ENCODE data around the gene MZB1. TPM values are rescaled to one million over a fixed set of nuclear protein-coding genes. Genes with fewer than 3 reads are reported as not detected.

MZB1 gene
- total and polyA plus RNA-seq, 2 of the 13 experiments (the other 11 are each of a cell fraction or from before 2014, with no cell fraction given) = 0.31 to 0.40 TPM

DNA sequence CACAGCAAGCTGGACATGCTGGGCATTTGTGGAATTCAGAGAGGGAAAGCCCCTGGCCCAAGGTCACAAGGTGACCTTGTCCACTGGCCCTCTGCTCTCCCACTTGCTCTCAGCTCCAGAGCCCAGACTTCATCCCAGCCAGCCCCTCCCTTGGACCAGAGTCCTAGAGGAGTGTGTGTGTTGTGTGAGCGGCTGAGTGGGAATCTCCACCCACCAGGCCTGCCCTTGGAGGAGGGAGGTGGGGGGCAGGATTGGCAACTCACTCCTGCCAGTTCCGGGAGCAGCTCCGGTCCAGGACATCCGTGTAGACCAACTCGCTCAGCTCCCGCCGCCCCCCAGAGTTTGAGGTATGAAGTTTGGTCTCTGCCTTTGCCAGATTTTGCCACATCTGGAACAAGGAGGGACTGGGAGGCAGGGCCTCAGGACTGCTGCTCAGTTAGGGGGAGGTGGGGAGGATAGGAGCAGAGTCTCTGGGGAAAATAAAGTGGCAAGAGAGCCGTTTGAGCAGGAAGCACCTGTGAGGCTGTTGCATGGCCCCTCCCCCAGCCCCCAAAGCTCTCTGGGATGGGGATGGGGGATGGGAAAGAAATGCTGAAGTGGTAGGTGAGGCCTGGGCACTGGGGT lies 1.4 kb downstream of the MZB1 start (continued):
- TF ChIP-seq ZMYM4 (CRISPR knock-in tag; IDR thresholded peaks at IDR 0.05) (0 out of 2 replicates have a peak, but pooled peaks have one; percentile 14), ZNF737 (CRISPR knock-in tag; IDR thresholded peaks at IDR 0.05; ENCODE audit: borderline replicate concordance) (no peak), TEAD3 (CRISPR knock-in tag; optimal IDR thresholded peaks at IDR 0.05; ENCODE audit: borderline replicate concordance) (peak; percentile 58), ZNF12 (CRISPR knock-in tag; IDR thresholded peaks at IDR 0.05) (no peak), PHB2 (IDR thresholded peaks at IDR 0.05; ENCODE audit: partially characterized antibody) (no peak), FOXM1 (CRISPR knock-in tag; IDR thresholded peaks at IDR 0.05) (no peak), RFXANK (CRISPR knock-in tag; IDR thresholded peaks at IDR 0.05) (no peak), ZNF225 (CRISPR knock-in tag; IDR thresholded peaks at IDR 0.05) (0 out of 2 replicates have a peak, but pooled peaks have one; percentile 29), ZNF235 (CRISPR knock-in tag; IDR thresholded peaks at IDR 0.05; ENCODE audit: borderline replicate concordance) (no peak), TBL1XR1 (IDR thresholded peaks at IDR 0.05; ENCODE audit: borderline replicate concordance, low read length, partially characterized antibody) (no peak)
- TF ChIP-seq, protein P1, sequence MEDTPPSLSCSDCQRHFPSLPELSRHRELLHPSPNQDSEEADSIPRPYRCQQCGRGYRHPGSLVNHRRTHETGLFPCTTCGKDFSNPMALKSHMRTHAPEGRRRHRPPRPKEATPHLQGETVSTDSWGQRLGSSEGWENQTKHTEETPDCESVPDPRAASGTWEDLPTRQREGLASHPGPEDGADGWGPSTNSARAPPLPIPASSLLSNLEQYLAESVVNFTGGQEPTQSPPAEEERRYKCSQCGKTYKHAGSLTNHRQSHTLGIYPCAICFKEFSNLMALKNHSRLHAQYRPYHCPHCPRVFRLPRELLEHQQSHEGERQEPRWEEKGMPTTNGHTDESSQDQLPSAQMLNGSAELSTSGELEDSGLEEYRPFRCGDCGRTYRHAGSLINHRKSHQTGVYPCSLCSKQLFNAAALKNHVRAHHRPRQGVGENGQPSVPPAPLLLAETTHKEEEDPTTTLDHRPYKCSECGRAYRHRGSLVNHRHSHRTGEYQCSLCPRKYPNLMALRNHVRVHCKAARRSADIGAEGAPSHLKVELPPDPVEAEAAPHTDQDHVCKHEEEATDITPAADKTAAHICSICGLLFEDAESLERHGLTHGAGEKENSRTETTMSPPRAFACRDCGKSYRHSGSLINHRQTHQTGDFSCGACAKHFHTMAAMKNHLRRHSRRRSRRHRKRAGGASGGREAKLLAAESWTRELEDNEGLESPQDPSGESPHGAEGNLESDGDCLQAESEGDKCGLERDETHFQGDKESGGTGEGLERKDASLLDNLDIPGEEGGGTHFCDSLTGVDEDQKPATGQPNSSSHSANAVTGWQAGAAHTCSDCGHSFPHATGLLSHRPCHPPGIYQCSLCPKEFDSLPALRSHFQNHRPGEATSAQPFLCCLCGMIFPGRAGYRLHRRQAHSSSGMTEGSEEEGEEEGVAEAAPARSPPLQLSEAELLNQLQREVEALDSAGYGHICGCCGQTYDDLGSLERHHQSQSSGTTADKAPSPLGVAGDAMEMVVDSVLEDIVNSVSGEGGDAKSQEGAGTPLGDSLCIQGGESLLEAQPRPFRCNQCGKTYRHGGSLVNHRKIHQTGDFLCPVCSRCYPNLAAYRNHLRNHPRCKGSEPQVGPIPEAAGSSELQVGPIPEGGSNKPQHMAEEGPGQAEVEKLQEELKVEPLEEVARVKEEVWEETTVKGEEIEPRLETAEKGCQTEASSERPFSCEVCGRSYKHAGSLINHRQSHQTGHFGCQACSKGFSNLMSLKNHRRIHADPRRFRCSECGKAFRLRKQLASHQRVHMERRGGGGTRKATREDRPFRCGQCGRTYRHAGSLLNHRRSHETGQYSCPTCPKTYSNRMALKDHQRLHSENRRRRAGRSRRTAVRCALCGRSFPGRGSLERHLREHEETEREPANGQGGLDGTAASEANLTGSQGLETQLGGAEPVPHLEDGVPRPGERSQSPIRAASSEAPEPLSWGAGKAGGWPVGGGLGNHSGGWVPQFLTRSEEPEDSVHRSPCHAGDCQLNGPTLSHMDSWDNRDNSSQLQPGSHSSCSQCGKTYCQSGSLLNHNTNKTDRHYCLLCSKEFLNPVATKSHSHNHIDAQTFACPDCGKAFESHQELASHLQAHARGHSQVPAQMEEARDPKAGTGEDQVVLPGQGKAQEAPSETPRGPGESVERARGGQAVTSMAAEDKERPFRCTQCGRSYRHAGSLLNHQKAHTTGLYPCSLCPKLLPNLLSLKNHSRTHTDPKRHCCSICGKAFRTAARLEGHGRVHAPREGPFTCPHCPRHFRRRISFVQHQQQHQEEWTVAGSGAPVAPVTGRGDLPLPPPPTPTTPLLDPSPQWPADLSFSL (CRISPR knock-in tag; IDR thresholded peaks at IDR 0.05) = no peak
- TF ChIP-seq, protein P2, sequence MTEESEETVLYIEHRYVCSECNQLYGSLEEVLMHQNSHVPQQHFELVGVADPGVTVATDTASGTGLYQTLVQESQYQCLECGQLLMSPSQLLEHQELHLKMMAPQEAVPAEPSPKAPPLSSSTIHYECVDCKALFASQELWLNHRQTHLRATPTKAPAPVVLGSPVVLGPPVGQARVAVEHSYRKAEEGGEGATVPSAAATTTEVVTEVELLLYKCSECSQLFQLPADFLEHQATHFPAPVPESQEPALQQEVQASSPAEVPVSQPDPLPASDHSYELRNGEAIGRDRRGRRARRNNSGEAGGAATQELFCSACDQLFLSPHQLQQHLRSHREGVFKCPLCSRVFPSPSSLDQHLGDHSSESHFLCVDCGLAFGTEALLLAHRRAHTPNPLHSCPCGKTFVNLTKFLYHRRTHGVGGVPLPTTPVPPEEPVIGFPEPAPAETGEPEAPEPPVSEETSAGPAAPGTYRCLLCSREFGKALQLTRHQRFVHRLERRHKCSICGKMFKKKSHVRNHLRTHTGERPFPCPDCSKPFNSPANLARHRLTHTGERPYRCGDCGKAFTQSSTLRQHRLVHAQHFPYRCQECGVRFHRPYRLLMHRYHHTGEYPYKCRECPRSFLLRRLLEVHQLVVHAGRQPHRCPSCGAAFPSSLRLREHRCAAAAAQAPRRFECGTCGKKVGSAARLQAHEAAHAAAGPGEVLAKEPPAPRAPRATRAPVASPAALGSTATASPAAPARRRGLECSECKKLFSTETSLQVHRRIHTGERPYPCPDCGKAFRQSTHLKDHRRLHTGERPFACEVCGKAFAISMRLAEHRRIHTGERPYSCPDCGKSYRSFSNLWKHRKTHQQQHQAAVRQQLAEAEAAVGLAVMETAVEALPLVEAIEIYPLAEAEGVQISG (CRISPR knock-in tag; IDR thresholded peaks at IDR 0.05) = 0 out of 2 replicates have a peak, but pooled peaks have one; percentile 17
- TF ChIP-seq, protein P3, sequence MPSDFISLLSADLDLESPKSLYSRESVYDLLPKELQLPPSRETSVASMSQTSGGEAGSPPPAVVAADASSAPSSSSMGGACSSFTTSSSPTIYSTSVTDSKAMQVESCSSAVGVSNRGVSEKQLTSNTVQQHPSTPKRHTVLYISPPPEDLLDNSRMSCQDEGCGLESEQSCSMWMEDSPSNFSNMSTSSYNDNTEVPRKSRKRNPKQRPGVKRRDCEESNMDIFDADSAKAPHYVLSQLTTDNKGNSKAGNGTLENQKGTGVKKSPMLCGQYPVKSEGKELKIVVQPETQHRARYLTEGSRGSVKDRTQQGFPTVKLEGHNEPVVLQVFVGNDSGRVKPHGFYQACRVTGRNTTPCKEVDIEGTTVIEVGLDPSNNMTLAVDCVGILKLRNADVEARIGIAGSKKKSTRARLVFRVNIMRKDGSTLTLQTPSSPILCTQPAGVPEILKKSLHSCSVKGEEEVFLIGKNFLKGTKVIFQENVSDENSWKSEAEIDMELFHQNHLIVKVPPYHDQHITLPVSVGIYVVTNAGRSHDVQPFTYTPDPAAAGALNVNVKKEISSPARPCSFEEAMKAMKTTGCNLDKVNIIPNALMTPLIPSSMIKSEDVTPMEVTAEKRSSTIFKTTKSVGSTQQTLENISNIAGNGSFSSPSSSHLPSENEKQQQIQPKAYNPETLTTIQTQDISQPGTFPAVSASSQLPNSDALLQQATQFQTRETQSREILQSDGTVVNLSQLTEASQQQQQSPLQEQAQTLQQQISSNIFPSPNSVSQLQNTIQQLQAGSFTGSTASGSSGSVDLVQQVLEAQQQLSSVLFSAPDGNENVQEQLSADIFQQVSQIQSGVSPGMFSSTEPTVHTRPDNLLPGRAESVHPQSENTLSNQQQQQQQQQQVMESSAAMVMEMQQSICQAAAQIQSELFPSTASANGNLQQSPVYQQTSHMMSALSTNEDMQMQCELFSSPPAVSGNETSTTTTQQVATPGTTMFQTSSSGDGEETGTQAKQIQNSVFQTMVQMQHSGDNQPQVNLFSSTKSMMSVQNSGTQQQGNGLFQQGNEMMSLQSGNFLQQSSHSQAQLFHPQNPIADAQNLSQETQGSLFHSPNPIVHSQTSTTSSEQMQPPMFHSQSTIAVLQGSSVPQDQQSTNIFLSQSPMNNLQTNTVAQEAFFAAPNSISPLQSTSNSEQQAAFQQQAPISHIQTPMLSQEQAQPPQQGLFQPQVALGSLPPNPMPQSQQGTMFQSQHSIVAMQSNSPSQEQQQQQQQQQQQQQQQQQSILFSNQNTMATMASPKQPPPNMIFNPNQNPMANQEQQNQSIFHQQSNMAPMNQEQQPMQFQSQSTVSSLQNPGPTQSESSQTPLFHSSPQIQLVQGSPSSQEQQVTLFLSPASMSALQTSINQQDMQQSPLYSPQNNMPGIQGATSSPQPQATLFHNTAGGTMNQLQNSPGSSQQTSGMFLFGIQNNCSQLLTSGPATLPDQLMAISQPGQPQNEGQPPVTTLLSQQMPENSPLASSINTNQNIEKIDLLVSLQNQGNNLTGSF (CRISPR knock-in tag; IDR thresholded peaks at IDR 0.05) = no peak
